22Rv1 (cell line): ENCODE data around the gene EFNA2.

Experiments
- CTCF ChIP-seq: fragments of 450-650 bp; IDR thresholded peaks from 2 replicates; pipeline ENCODE4 v1.5.1; 2017; ENCODE audit warnings: mild to moderate bottlenecking
- ZFX ChIP-seq: fragments of 450-650 bp; IDR thresholded peaks from 2 replicates; pipeline ENCODE4 v1.6.1; 2017; ENCODE audit warnings: antibody characterized with exemption, borderline replicate concordance

- TF ChIP-seq CTCF (no peak), ZFX (no peak)
These were observed 20.0 kb upstream of the EFNA2 start for GRCh38 chr19:1265615-1266128.
